Mucosa of rectum (tissue), 2 donors: Measurements from ENCODE around the gene FAM227A.

Experiments used
- H3K27ac ChIP-seq, 2 donors: one replicate each; pipeline ENCODE4 v1.7.0; 2013; ENCODE audit warnings: inconsistent platforms in 2 of 2, low read depth in 2 of 2, low read length in 2 of 2
- H3K27me3 ChIP-seq, 2 donors: one replicate each; pipeline ENCODE4 v1.7.0; 2013; ENCODE audit warnings: low read length in 2 of 2; ENCODE audit not compliant: control insufficient read depth in 2 of 2, insufficient read depth in 2 of 2
- H3K36me3 ChIP-seq, 2 donors: one replicate each; pipeline ENCODE4 v1.7.0; 2013; ENCODE audit warnings: low read length in 2 of 2; ENCODE audit not compliant: control insufficient read depth in 2 of 2, insufficient read depth in 2 of 2
- H3K4me1 ChIP-seq, 2 donors: one replicate each; pipeline ENCODE4 v1.7.0; 2013; ENCODE audit warnings: low read length in 2 of 2, mild to moderate bottlenecking in 1 of 2; ENCODE audit not compliant: control insufficient read depth in 2 of 2, insufficient read depth in 2 of 2
- H3K4me3 ChIP-seq, 2 donors: one replicate each; pipeline ENCODE4 v1.7.0; 2013; ENCODE audit warnings: low read length in 2 of 2
- H3K9ac ChIP-seq, 2 donors: one replicate each; pipeline ENCODE4 v1.7.0; 2013; ENCODE audit warnings: low read length in 2 of 2, low read depth in 1 of 2, mild to moderate bottlenecking in 1 of 2
- H3K9me3 ChIP-seq, 2 donors: one replicate each; pipeline ENCODE4 v1.7.0; 2013; ENCODE audit warnings: low read length in 2 of 2; ENCODE audit not compliant: control insufficient read depth in 2 of 2
- donor health status: healthy.
- donor health status: Normal muscosa, but diverticular disease.

The FAM227A gene

DNA sequence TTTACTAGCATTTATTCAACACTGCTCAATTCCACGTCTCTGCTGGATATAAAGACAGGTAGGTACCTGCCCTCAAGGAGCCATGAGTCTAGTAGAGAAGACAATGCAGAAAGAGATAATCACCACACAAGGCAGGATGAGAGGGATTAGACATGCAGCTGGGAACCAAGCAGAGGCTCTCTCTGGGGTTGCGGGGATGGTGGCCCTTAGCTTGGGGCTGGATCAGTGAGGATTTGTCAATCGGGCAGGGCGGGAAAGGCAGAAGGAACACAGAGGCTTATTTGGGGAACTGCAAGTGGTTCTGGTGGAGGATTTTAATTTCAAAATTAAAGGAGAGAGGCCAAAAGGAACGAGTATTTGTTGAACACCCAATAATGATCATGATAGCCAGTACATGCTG is 77.7 kb downstream of the FAM227A start:
- no peaks in the 10 kb centered on the region for H3K27me3 ChIP-seq
- no peaks in the 10 kb centered on the region for H3K9me3 ChIP-seq
- H3K27ac ChIP-seq = no peak overlapping the region
- H3K4me1 ChIP-seq = no peaks in the 10 kb centered on the region
- H3K9ac ChIP-seq = no peak overlapping the region
- no peak overlapping the region for H3K4me3 ChIP-seq
- no peaks in the 10 kb centered on the region for H3K36me3 ChIP-seq

DNA sequence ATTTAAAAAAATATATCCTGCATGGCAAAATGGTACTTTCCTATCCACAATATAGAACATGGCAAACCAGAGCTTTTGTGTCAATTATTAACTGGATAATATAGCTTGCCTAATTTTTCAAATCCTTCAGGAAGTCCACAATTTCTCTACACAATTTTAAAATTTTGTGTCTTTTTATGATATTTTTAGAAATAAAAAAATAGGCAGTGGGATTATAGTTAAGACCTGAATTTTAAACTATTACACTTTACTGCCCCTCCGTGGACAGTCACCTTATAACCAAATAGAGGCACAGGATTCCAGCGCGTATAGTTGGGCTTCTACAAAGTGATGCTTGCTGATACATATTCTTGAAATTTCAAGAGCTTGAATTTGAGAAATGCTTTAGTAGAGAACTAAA is 84.1 kb downstream of the FAM227A start:
- no peaks in the 10 kb centered on the region for H3K9me3 ChIP-seq
- no peaks in the 10 kb centered on the region for H3K36me3 ChIP-seq
- H3K27me3 ChIP-seq = no peaks in the 10 kb centered on the region
- H3K4me1 ChIP-seq = peaks cover 0 to 2% of the 10 kb centered on the region in 2 donors
- no peak overlapping the region for H3K27ac ChIP-seq
- no peak overlapping the region for H3K9ac ChIP-seq
- no peak overlapping the region for H3K4me3 ChIP-seq

DNA sequence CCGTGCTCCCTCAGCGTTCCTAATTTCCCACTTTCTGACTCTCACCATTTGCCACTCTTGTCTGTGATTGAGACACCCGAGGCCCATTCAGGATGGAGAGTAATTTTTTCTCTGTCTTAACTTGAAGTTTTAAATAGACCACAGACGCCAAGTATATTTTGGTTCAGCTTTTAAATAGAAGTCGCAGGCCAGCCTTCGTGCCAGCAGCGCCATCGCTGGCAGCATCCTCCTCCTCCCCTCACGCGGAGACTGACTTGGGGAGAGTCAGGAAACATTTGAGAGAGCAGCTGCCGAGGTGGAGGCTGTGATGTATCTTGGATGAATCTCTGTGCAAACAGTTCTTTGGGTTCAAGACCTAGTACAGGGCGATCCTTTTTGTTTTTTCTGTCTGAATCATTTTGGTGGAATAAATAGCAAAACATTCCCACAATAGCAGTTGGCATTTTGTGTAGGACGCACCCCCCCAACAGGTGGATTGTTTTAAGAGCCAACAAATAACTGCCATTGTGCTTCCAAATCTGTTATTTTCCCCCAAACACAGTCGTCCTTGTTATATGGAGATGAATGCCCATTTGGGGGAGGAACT is 85.3 kb downstream of the FAM227A start:
- Histone ChIP-seq H3K36me3 (no peaks in the 10 kb centered on the region), H3K27ac (peak overlapping the region in 1 of 2 donors; percentile 63), H3K9me3 (no peaks in the 10 kb centered on the region), H3K9ac (peak overlapping the region; percentile 68 to 82), H3K4me1 (peaks cover 0 to 2% of the 10 kb centered on the region in 2 donors), H3K27me3 (no peaks in the 10 kb centered on the region), H3K4me3 (peak overlapping the region; percentile 69 to 83)

DNA sequence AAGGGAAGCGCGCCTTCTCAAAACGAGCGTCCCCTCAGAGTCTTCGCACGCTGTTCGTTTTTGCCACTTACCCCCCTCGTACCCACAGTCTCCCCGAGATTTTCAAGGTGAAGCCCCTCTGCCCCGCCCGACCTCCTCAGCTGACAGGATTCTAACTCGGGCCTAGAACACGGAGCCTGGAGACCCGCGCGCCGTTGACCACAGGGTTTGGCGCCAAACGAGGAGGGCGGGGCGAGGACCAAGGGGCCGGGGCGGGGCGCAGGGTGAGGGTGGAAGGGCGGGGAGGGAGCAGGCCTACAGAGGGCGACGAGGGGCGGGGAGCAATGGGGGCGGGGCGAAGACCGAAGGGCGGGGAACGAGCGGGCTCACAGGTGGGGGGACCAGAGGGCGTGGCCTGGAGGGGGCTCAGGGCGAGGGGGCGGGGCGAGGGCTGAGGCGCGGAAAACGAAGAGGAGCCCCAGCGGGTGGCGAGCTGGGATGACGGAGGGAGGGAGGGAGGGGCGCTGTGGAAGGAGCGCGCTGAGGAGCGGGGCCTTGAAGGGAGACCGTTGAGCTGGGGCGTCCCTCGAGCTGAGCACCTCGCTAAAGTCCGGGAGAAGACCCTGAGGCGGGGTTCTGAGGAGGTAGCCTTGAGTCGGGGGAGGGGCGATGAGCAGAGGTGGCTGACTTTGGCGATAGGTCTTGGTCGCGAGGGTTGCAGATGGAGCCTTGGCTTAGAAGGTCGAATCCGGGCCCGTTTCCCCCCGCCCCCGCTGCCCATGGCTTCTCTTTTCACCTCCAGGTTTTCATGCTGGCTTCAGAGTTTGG is 86.0 kb downstream of the FAM227A start, which contains the start of gene DMC1:
Gene DMC1, minus strand, starts transcription at position 212 of the 807 bp plus-strand sequence. CDS start 1,927 bp downstream, outside the sequence.
- H3K9ac ChIP-seq = peak within 1 kb of the TSS; percentile 69 to 82
- H3K4me3 ChIP-seq = peak within 1 kb of the TSS; percentile 69 to 83
- H3K27ac ChIP-seq = peak within 1 kb of the TSS in 1 of 2 donors; percentile 63
- peaks cover 0 to 2% of the 10 kb centered on the region in 2 donors for H3K4me1 ChIP-seq
- no peaks in the 10 kb centered on the region for H3K36me3 ChIP-seq
- no peaks in the 10 kb centered on the region for H3K27me3 ChIP-seq
- H3K9me3 ChIP-seq = no peaks in the 10 kb centered on the region

DNA sequence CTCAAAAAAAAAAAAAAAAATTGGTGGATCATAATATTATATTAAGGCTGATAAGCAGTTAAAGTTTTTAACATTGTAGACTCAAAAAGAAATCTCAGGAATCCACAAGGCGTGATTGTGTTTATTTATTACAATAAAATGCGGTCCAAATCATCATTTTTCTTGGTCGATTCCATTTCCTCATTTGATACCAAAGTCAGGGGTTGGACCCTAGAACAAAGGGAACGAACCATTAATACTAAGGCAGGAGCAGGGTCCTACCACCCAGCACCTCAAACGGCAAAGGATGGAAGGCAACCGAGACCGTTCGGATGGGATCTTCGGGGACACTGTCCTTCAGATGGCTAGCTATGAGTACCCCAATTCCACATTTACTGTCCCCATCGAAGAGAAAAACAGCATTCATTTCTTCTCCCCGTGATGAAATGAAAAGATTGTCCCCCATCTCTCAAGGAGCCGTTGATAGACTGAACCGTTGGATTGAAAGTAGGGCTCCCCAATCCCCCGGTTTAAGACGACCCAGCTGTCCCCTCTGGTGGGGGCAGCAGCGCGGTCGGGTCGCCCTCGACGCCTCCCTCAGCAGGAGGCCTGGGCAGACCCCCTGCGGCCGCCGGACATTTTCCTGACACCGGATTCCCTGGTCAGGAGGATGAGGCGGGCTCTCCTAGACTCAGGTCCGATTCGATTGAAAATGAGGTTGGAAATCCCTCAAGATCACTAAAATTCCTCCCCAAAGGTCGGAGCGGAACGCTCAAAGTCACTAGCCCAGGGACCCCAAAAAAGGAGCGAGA is 86.8 kb downstream of the FAM227A start:
- Histone ChIP-seq H3K4me1 (peaks cover 0 to 2% of the 10 kb centered on the region in 2 donors), H3K27ac (peak overlapping the region in 1 of 2 donors; percentile 35), H3K4me3 (peak overlapping the region; percentile 59 to 73), H3K9ac (peak overlapping the region; percentile 69 to 73), H3K9me3 (no peaks in the 10 kb centered on the region), H3K36me3 (no peaks in the 10 kb centered on the region), H3K27me3 (no peaks in the 10 kb centered on the region)

DNA sequence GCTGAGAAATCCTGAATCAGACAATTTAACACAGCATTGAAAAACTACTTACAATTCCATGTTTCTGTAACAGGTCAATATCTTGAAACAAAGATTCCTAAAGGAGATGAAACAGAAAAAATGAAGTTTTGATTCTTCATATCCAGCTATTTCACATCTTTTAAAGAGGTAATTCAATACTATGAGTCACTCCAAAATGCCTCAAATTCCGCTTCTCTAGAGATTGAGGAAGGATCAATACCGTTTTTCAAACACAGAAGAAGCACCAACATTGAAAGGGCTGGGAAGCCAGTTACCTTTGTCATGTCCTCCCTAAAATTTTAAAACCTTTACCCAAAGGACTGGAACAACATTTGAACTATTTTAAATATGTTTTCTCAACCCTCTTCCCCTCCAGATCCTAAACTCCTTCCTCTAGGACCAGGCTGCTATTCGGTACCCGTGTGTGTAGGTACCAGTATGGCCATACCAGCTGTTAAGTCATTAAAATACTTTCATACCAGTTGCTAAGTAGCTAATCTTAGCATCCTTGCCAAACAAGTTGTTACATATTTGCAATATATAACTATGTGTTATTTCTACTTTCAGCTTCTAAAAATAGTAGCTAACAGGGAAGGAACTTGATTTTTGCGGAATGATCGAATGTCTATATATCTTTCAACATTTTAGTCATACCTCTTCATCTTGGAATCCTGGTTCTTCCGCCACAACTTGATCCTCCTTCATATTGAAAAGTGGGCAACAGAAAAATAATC is 88.5 kb downstream of the FAM227A start:
- H3K4me1 ChIP-seq = peaks cover 0 to 2% of the 10 kb centered on the region in 2 donors
- H3K27ac ChIP-seq = no peak overlapping the region
- H3K9me3 ChIP-seq = no peaks in the 10 kb centered on the region
- no peaks in the 10 kb centered on the region for H3K27me3 ChIP-seq
- no peak overlapping the region for H3K4me3 ChIP-seq
- H3K9ac ChIP-seq = no peak overlapping the region
- H3K36me3 ChIP-seq = no peaks in the 10 kb centered on the region

DNA sequence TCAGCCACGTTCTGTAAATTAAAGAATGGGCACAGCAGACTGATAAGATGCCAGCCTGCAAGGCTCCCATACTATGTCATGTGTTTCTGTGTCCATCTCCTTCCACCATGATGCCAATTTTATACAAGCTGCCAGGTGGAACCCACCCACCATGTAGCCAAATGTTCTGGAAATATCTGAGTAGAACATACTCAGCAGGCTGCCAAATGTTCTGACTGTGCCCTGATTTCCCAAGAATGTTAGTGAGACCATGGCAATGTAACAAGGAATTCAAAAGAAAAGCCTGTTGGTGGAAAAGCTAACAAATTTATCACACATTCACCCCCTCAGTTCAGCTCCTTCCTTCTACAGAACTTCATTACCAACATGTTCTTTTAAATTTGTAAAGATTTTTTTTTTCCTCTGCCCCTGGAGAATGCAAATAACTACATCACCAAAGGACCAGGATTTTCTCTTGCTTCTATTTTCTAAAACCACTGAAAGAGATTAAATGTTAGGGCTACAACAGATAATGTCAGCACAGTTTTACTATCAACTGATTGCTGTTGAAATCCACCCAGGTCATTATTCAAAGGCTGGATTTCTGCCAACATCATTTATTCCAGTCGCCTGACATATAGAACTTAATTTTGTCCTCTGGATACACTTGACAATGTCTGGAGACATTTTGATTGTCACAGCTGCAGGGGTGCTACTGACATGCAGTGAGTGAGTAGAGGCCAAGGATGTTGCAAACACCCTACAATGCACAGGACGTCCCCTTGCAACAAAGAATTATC is 89.3 kb downstream of the FAM227A start:
- Histone ChIP-seq H3K36me3 (no peaks in the 10 kb centered on the region), H3K4me3 (no peak overlapping the region), H3K4me1 (peaks cover 0 to 2% of the 10 kb centered on the region in 2 donors), H3K27ac (no peak overlapping the region), H3K27me3 (no peaks in the 10 kb centered on the region), H3K9me3 (no peaks in the 10 kb centered on the region), H3K9ac (no peak overlapping the region)

DNA sequence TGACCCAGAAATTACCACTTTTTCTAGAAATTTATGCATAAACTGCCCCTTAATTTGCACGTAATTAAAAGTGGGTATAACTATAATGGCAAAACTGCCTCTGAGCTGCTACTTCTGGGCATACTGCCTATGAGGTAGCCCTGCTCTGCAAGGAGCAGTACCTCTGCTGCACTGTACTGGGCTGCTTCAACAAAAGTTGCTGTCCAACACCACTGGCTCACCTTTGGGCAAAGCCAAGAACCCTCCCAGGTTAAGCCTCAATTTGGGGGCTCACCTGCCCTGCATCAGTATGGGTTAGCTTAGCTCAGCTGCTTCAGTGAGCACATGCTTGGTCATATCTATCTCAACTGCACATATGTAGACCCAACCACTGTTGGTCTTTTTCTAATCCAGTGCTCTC is 90.8 kb downstream of the FAM227A start:
- Histone ChIP-seq H3K4me3 (no peak overlapping the region), H3K36me3 (no peaks in the 10 kb centered on the region), H3K4me1 (no peaks in the 10 kb centered on the region), H3K27me3 (no peaks in the 10 kb centered on the region), H3K9ac (no peak overlapping the region), H3K27ac (no peak overlapping the region), H3K9me3 (no peaks in the 10 kb centered on the region)

DNA sequence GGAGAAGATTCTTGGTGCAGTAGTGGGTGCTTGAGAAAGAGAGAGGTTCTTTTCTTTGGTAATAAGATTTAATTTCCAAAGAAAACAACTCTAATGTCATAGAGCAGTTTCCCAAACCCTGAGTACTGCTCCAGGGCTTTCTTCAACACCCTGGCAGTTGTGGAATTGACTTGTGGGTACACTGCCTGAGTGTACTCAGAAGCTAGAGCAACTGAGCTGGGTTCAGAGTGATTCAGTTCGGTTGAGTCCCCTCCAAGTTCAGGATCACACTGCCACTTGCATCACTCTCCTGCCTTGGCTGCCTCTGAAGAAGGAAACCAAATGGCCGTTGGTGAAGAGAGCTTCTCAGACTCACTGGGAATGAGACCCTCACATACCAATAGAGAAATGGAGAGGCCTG is 91.5 kb downstream of the FAM227A start:
- no peak overlapping the region for H3K9ac ChIP-seq
- no peak overlapping the region for H3K27ac ChIP-seq
- no peaks in the 10 kb centered on the region for H3K4me1 ChIP-seq
- no peak overlapping the region for H3K4me3 ChIP-seq
- H3K9me3 ChIP-seq = no peaks in the 10 kb centered on the region
- no peaks in the 10 kb centered on the region for H3K36me3 ChIP-seq
- H3K27me3 ChIP-seq = no peaks in the 10 kb centered on the region
